Measurements from ENCODE around the gene RNF115. TPM values are rescaled to one million over a fixed set of nuclear protein-coding genes. Genes with fewer than 3 reads are reported as not detected.
"Not testable (repeated sequence)": the region's sequence is repeated elsewhere in the genome, so short reads cannot be mapped to it uniquely, and the experiment has no call there.

The RNF115 gene
- total and polyA plus RNA-seq, 2 of the 8 experiments (the other 6 are each of a cell fraction or from before 2014, with no cell fraction given), result 4.7 to 10.8 TPM

GRCh38 chr1:145822779-145823331 is 1.0 kb downstream of the RNF115 start:
- not testable (repeated sequence) for H3K4ac ChIP-seq (replicated peaks; ENCODE audit: insufficient read length, low read depth, low read length); H2BK15ac ChIP-seq (ENCODE audit: low read length); H2AFZ ChIP-seq (ENCODE audit: low read length); H3K27ac ChIP-seq (ENCODE audit: low read depth, low read length); H2BK5ac ChIP-seq (ENCODE audit: low read depth, low read length); DNase-seq (ENCODE audit: low read depth in 1 of 2, low spot score in 2 of 2); H3K4me1 ChIP-seq (replicated peaks in 1 of 4; ENCODE audit: control insufficient read depth in 3 of 4, insufficient read depth in 4 of 4, low read length in 3 of 4); H3K9ac ChIP-seq (replicated peaks in 1 of 4; ENCODE audit: extremely low read depth in 1 of 4, low read depth in 3 of 4, low read length in 3 of 4); H3K79me1 ChIP-seq (ENCODE audit: low read depth, low read length); H4K20me1 ChIP-seq (replicated peaks in 1 of 2; ENCODE audit: control insufficient read depth in 1 of 2, insufficient read depth in 2 of 2, low read length in 2 of 2); H2BK120ac ChIP-seq (replicated peaks; ENCODE audit: low read depth, low read length); H4K8ac ChIP-seq (ENCODE audit: extremely low read depth, insufficient read depth, low read length); H2AK5ac ChIP-seq (ENCODE audit: low read depth, low read length); H2BK20ac ChIP-seq (ENCODE audit: low read length); H2BK12ac ChIP-seq (ENCODE audit: low read depth, low read length); H3K18ac ChIP-seq (ENCODE audit: extremely low read depth, low read length); H3K4me2 ChIP-seq (ENCODE audit: insufficient read depth in 1 of 2, low read depth in 2 of 2, low read length in 2 of 2); H3K23me2 ChIP-seq (ENCODE audit: low read depth, low read length); FAIRE-seq; H3K9me3 ChIP-seq (ENCODE audit: insufficient read depth in 2 of 2, low read depth in 1 of 2, low read length in 1 of 2); H4K91ac ChIP-seq (replicated peaks; ENCODE audit: insufficient read length, low read length); H3K27me3 ChIP-seq (replicated peaks in 1 of 4; ENCODE audit: control insufficient read depth in 3 of 4, extremely low read depth in 1 of 4, insufficient read depth in 3 of 4, low read length in 3 of 4); H3K23ac ChIP-seq (ENCODE audit: insufficient read length); H4K5ac ChIP-seq (ENCODE audit: insufficient read length, low read depth, low read length); H3K14ac ChIP-seq (ENCODE audit: insufficient read length); H3K56ac ChIP-seq (replicated peaks; ENCODE audit: insufficient read length, low read depth, low read length); H3K4me3 ChIP-seq (ENCODE audit: extremely low read depth in 1 of 4, insufficient read depth in 2 of 4, low read depth in 3 of 4, low read length in 4 of 4)
- Histone ChIP-seq H3K36me3 (ENCODE audit: control insufficient read depth in 2 of 4, insufficient read depth in 4 of 4, low read length in 3 of 4) (peaks cover 2 to 20% (median 14%) of the 10 kb centered on the region in 4 experiments; a peak in 7 of 8 replicates), H3K79me2 (ENCODE audit: control insufficient read depth in 1 of 2, insufficient read depth in 2 of 2, low read length in 2 of 2) (peaks cover 0 to 16% of the 10 kb centered on the region in 2 experiments; a peak in 3 of 4 replicates)
- ChIA-PET POLR2A (ENCODE audit: partially characterized antibody) (interaction anchor here (1.7 to 3.9 kb wide), 2 partner anchors 34 to 36 kb away, joined by 5 to 25 read pairs; partner anchors contain the start of gene PIAS3), CTCF (ENCODE audit: partially characterized antibody) (interaction anchor here (14.5 kb wide), 1 partner anchor 24 kb away, joined by 109 read pairs; the partner anchor contains the start of gene NUDT17)
- WGBS, 2 experiments (ENCODE audit: extremely low coverage in 1 of 2, insufficient coverage in 1 of 2, insufficient read length in 1 of 2, insufficient replicate concordance in 2 of 2, low coverage in 1 of 2, low lambda C conversion rate in 2 of 2, missing lambda C conversion rate in 1 of 2), result no CpG with 5 or more reads among the region's 16 CpGs

GRCh38 chr1:145818095-145818494 is 5.8 kb downstream of the RNF115 start:
- H2BK12ac ChIP-seq (ENCODE audit: low read depth, low read length); H3K27ac ChIP-seq (ENCODE audit: low read depth, low read length): not testable (repeated sequence)

More at GRCh38 chr1:145818095-145818494, 5.8 kb downstream of the RNF115 start:
- H4K8ac ChIP-seq (ENCODE audit: extremely low read depth, insufficient read depth, low read length); H3K4ac ChIP-seq (replicated peaks; ENCODE audit: insufficient read length, low read depth, low read length); DNase-seq (ENCODE audit: low read depth in 1 of 2, low spot score in 2 of 2); H4K5ac ChIP-seq (ENCODE audit: insufficient read length, low read depth, low read length); H2BK120ac ChIP-seq (replicated peaks; ENCODE audit: low read depth, low read length); H2BK15ac ChIP-seq (ENCODE audit: low read length); H3K9ac ChIP-seq (replicated peaks in 1 of 4; ENCODE audit: extremely low read depth in 1 of 4, low read depth in 3 of 4, low read length in 3 of 4); H2AK5ac ChIP-seq (ENCODE audit: low read depth, low read length); H2AFZ ChIP-seq (ENCODE audit: low read length); H3K79me2 ChIP-seq (ENCODE audit: control insufficient read depth in 1 of 2, insufficient read depth in 2 of 2, low read length in 2 of 2); H3K36me3 ChIP-seq (ENCODE audit: control insufficient read depth in 2 of 4, insufficient read depth in 4 of 4, low read length in 3 of 4); H3K4me1 ChIP-seq (replicated peaks in 1 of 4; ENCODE audit: control insufficient read depth in 3 of 4, insufficient read depth in 4 of 4, low read length in 3 of 4); H4K91ac ChIP-seq (replicated peaks; ENCODE audit: insufficient read length, low read length); H3K23me2 ChIP-seq (ENCODE audit: low read depth, low read length); H3K23ac ChIP-seq (ENCODE audit: insufficient read length); CTCF ChIA-PET (ENCODE audit: partially characterized antibody); H3K4me3 ChIP-seq (ENCODE audit: extremely low read depth in 1 of 4, insufficient read depth in 2 of 4, low read depth in 3 of 4, low read length in 4 of 4); H3K14ac ChIP-seq (ENCODE audit: insufficient read length); H2BK20ac ChIP-seq (ENCODE audit: low read length); FAIRE-seq; H2BK5ac ChIP-seq (ENCODE audit: low read depth, low read length); H3K56ac ChIP-seq (replicated peaks; ENCODE audit: insufficient read length, low read depth, low read length); H3K79me1 ChIP-seq (ENCODE audit: low read depth, low read length); POLR2A ChIA-PET (ENCODE audit: partially characterized antibody); H3K18ac ChIP-seq (ENCODE audit: extremely low read depth, low read length); H3K4me2 ChIP-seq (ENCODE audit: insufficient read depth in 1 of 2, low read depth in 2 of 2, low read length in 2 of 2); H3K27me3 ChIP-seq (replicated peaks in 1 of 4; ENCODE audit: control insufficient read depth in 3 of 4, extremely low read depth in 1 of 4, insufficient read depth in 3 of 4, low read length in 3 of 4); H4K20me1 ChIP-seq (replicated peaks in 1 of 2; ENCODE audit: control insufficient read depth in 1 of 2, insufficient read depth in 2 of 2, low read length in 2 of 2); H3K9me3 ChIP-seq (ENCODE audit: insufficient read depth in 2 of 2, low read depth in 1 of 2, low read length in 1 of 2): not testable (repeated sequence)
- WGBS, 2 experiments (ENCODE audit: extremely low coverage in 1 of 2, insufficient coverage in 1 of 2, insufficient read length in 1 of 2, insufficient replicate concordance in 2 of 2, low coverage in 1 of 2, low lambda C conversion rate in 2 of 2, missing lambda C conversion rate in 1 of 2), result 80% methylated on average over 4 of the region's 6 CpGs; no CpG with 5 or more reads in 1 of the 2 experiments

Data from H1 (cell line).